Endothelial cell of umbilical vein (primary cell): ENCODE measurements around the gene MAP3K15. TPM values are rescaled to one million over a fixed set of nuclear protein-coding genes. Genes with fewer than 3 reads are reported as not detected.

Experiments used
- BruUV-seq: library from RNA; stranded (reverse); fragments of 400-500 nt; replicated peaks from 2 replicates; lab custom pipeline; 2021; lab: Mats Ljungman, UMichigan
- CTCF ChIA-PET: fragments of 300-600, 350-600 bp; sonication (Branson Sonifier 250); formaldehyde crosslinking; loops from one replicate; lab custom pipeline; 2021; ENCODE audit warnings: antibody characterized with exemption, inconsistent platforms; lab: Charles Lee
- POLR2A ChIA-PET: fragments of 300-600, 350-600 bp; sonication (Branson Sonifier 250); formaldehyde crosslinking; loops from one replicate; lab custom pipeline; 2021; ENCODE audit warnings: antibody characterized with exemption, inconsistent platforms; lab: Charles Lee
- DNase-seq: peaks from one replicate; pipeline ENCODE4 v3.0.0-alpha.2; 2011; ENCODE audit warnings: low read depth, low spot score
- FAIRE-seq: peaks from 2 replicates; lab custom pipeline; 2011; peaks lifted over from hg19 to GRCh38; lab: Jason Lieb, UNC
- H2AFZ ChIP-seq: 2 replicates; pipeline ENCODE4 v1.6.0; 2012; ENCODE audit warnings: low read depth, low read length, control low read depth, inconsistent platforms
- H3K27ac ChIP-seq: 2 replicates; pipeline ENCODE4 v1.5.1; 2011; ENCODE audit warnings: low read depth, mild to moderate bottlenecking, control low read depth, low read length, moderate library complexity; ENCODE audit not compliant: insufficient read depth
- H3K27me3 ChIP-seq, 2 experiments: 2 replicates each; pipeline versions ENCODE4 v1.6.0 to v1.6.1; 2011; ENCODE audit warnings: low read length in 2 of 2, mixed read lengths in 1 of 2; ENCODE audit not compliant: control insufficient read depth in 2 of 2, insufficient read depth in 2 of 2
- H3K36me3 ChIP-seq, 2 experiments: 2 replicates in 1 of 2; 3 replicates in 1 of 2; pipeline ENCODE4 v1.5.1; 2011; ENCODE audit warnings: low read length in 2 of 2, mild to moderate bottlenecking in 1 of 2, moderate library complexity in 1 of 2; ENCODE audit not compliant: control insufficient read depth in 2 of 2, insufficient read depth in 2 of 2; ENCODE audit errors: extremely low read depth in 1 of 2
- H3K4me1 ChIP-seq: 3 replicates; pipeline ENCODE4 v1.5.1; 2011; ENCODE audit warnings: mild to moderate bottlenecking, low read length; ENCODE audit not compliant: control insufficient read depth, insufficient read depth; ENCODE audit errors: extremely low read depth
- H3K4me2 ChIP-seq: 2 replicates; pipeline ENCODE4 v1.6.1; 2011; ENCODE audit warnings: low read length, control low read depth, mixed read lengths; ENCODE audit not compliant: insufficient read depth
- H3K4me3 ChIP-seq, 3 experiments: fragments of 200-600 bp in 1 of 3; sonication (generic), shearing (Covaris generic) in 1 of 3; replicated peaks in 1 of 3; 2 replicates each; pipeline ENCODE4 v1.5.1; 2011 to 2016; ENCODE audit warnings: control low read depth in 3 of 3, low read length in 3 of 3, mild to moderate bottlenecking in 2 of 3, inconsistent platforms in 1 of 3, low read depth in 1 of 3, moderate library complexity in 1 of 3; ENCODE audit not compliant: insufficient read depth in 1 of 3
- H3K79me2 ChIP-seq: 2 replicates; pipeline ENCODE4 v1.6.0; 2012; ENCODE audit warnings: low read length, inconsistent platforms; ENCODE audit not compliant: control insufficient read depth, insufficient read depth
- H3K9ac ChIP-seq: replicated peaks from 2 replicates; pipeline ENCODE3; 2011; ENCODE audit warnings: low read length, control low read depth; ENCODE audit not compliant: insufficient read depth; ENCODE audit errors: extremely low read depth
- H3K9me1 ChIP-seq: replicated peaks from 3 replicates; pipeline ENCODE4 v1.6.0; 2011; ENCODE audit warnings: mild to moderate bottlenecking, low read length; ENCODE audit not compliant: control insufficient read depth, insufficient read depth; ENCODE audit errors: extremely low read depth
- H3K9me3 ChIP-seq: replicated peaks from 2 replicates; pipeline ENCODE4 v1.5.1; 2012; ENCODE audit warnings: low read length, inconsistent platforms; ENCODE audit not compliant: control insufficient read depth, insufficient read depth
- H4K20me1 ChIP-seq: replicated peaks from 2 replicates; pipeline ENCODE3; 2011; ENCODE audit warnings: mild to moderate bottlenecking, low read length; ENCODE audit not compliant: control insufficient read depth, insufficient read depth; ENCODE audit errors: extremely low read depth
- CTCF ChIP-seq, 2 donors: IDR thresholded peaks; 1 replicate in 1 of 2; 2 replicates in 1 of 2; pipeline ENCODE4 v1.5.1; 2011; ENCODE audit warnings: low read length in 2 of 2, mild to moderate bottlenecking in 2 of 2, moderate library complexity in 2 of 2, control low read depth in 1 of 2, inconsistent platforms in 1 of 2, low read depth in 1 of 2; ENCODE audit not compliant: insufficient read depth in 1 of 2; ENCODE audit errors: extremely low read depth in 1 of 2
- EZH2 ChIP-seq: IDR thresholded peaks from 2 replicates; pipeline ENCODE4 v1.6.1; 2012; ENCODE audit warnings: borderline replicate concordance, low read depth, mild to moderate bottlenecking, moderate library complexity, low read length, inconsistent platforms; ENCODE audit not compliant: severe bottlenecking
- FOS ChIP-seq: IDR thresholded peaks from 2 replicates; pipeline ENCODE4 v1.6.1; 2011; ENCODE audit warnings: mild to moderate bottlenecking, low read length, moderate library complexity, borderline replicate concordance; ENCODE audit not compliant: insufficient read depth
- GATA2 ChIP-seq: IDR thresholded peaks from 2 replicates; pipeline ENCODE4 v1.7.0; 2011; ENCODE audit warnings: low read depth, mild to moderate bottlenecking, moderate library complexity, mixed read lengths, low read length; ENCODE audit not compliant: insufficient read length, insufficient read depth
- JUN ChIP-seq: IDR thresholded peaks from 2 replicates; pipeline ENCODE4 v1.6.1; 2011; ENCODE audit warnings: borderline replicate concordance, low read depth; ENCODE audit not compliant: insufficient read length, insufficient read depth
- MAX ChIP-seq: IDR thresholded peaks from 2 replicates; pipeline ENCODE4 v1.6.1; 2011; ENCODE audit not compliant: insufficient read depth, insufficient read length
- MYC ChIP-seq: IDR thresholded peaks from one replicate; pipeline ENCODE4 v1.6.1; 2011; ENCODE audit warnings: mild to moderate bottlenecking, low read depth, low read length
- POLR2AphosphoS5 ChIP-seq: IDR thresholded peaks from 2 replicates; pipeline ENCODE4 v1.6.1; 2012; ENCODE audit warnings: low read depth, mild to moderate bottlenecking, control low read depth, low read length, moderate library complexity; ENCODE audit not compliant: insufficient read depth
- dilution Hi-C: fragments of 300-500 bp; cut with MboI; formaldehyde crosslinking; loops from one replicate; pipeline ENCODE4 v1.15.0; 2019; ENCODE audit warnings: low sequenced_read_pairs; ENCODE audit not compliant: extremely low pct_ligation_motif_present
- intact Hi-C: fragments of 100-400 bp; cut with micrococcal nuclease; formaldehyde crosslinking; loops from one replicate; pipeline ENCODE4 v1.10.0; 2022
- polyA plus RNA-seq, 4 experiments: library from polyadenylated mRNA; depleted of rRNA in 3 of 4; stranded (reverse) in 3 of 4; unstranded in 1 of 4; fragments of >200 nt; gene quantifications; 2 replicates each; pipeline versions ENCODE4 v1.2.1 to v1.2.3, GENCODE V29; 2011 to 2012; ENCODE audit warnings: missing spikeins in 1 of 4
- total RNA-seq: library from RNA; stranded (reverse); gene quantifications from 2 replicates; pipeline ENCODE4 v1.2.3, GENCODE V29; 2021

MAP3K15 gene
- total and polyA plus RNA-seq, 2 donors (not counting 3 experiments of a cell fraction or from before 2014, with no cell fraction given) = 0.01 to 0.09 TPM

DNA sequence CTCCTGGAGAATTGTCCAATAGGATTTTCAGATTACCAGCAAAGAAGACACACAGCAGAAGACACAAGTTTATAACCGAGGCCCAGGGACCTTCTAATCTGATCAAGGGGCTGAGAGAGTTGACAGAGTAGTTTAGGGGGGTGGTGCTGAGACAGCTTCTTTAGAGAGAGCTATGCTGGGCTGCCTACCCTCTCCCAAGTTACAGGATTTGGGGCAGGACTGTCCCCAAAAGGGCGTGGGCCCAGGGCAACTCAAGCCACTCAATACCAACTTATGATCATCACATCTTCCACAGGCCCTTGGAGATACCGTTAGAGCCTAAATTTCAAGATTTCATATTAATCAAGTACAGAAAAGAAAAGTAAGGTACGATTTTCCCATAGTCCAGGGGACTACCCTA lies 128.6 kb downstream of the MAP3K15 start:
- FAIRE-seq (no peak), DNase-seq (no peak)
- no TSS peak for BruUV-seq
- no peaks in the 10 kb centered on the region for H3K36me3 ChIP-seq
- no peaks in the 10 kb centered on the region for H3K9me1 ChIP-seq
- no peaks in the 10 kb centered on the region for H3K4me1 ChIP-seq
- H3K4me3 ChIP-seq = no peak overlapping the region
- no peak for TF ChIP-seq FOS
- TF ChIP-seq CTCF (IDR thresholded peaks at IDR 0.05; ENCODE audit: extremely low read depth in 1 of 2, insufficient read depth in 1 of 2, low read depth in 1 of 2, low read length in 2 of 2) = no peak
- TF ChIP-seq GATA2 = no peak
- TF ChIP-seq MYC = no peak
- no peak for TF ChIP-seq MAX
- TF ChIP-seq EZH2 = no peak
- no peak for TF ChIP-seq JUN
- no peak for TF ChIP-seq POLR2AphosphoS5
- intact Hi-C loops (no loop called here), dilution Hi-C loops (no loop called here)
- no peak overlapping the region for H3K27ac ChIP-seq
- H3K4me2 ChIP-seq = no peak overlapping the region
- no peaks in the 10 kb centered on the region for H3K9me3 ChIP-seq
- no peaks in the 10 kb centered on the region for H3K27me3 ChIP-seq
- H4K20me1 ChIP-seq = no peaks in the 10 kb centered on the region
- ChIA-PET CTCF (no interaction called here), POLR2A (no interaction called here)
- H3K9ac ChIP-seq = no peak overlapping the region
- H2AFZ ChIP-seq = no peak overlapping the region
- H3K79me2 ChIP-seq = no peaks in the 10 kb centered on the region
